ENCODE measurements around the gene KIF24. TPM values are rescaled to one million over a fixed set of nuclear protein-coding genes. Genes with fewer than 3 reads are reported as not detected.

The KIF24 gene
- total RNA-seq, 2 experiments from 2014 or later, result 13.9 to 19.4 TPM

Small RNA genes within 50 kb of the gene (small RNA-seq; reads per million reads assigned to genes)
- 0.83 reads per million, percentile 38 among the genes with 10 or more reads in this experiment for gene RNU2-50P

Other genes starting within 250 kb of the KIF24 start
- 21.9 and 31.7 TPM in 2 replicates for gene DCAF12, start 202.6 kb downstream of the KIF24 start, total RNA-seq (2014; rRNA removed; shearing (Covaris generic))
- gene DCAF12, start 202.6 kb downstream of the KIF24 start, total RNA-seq (2022), result 70.5 and 83.5 TPM in 2 replicates
- gene UBAP1, start 150.2 kb downstream of the KIF24 start, total RNA-seq (2014; rRNA removed; shearing (Covaris generic)), result 12.4 and 13.1 TPM in 2 replicates
- gene UBAP1, start 150.2 kb downstream of the KIF24 start, total RNA-seq (2022), result 22.4 and 24.9 TPM in 2 replicates
- 23.8 and 27.7 TPM in 2 replicates for gene NUDT2, start 301 bp upstream of the KIF24 start, total RNA-seq (2014; rRNA removed; shearing (Covaris generic))
- 26.7 and 28.0 TPM in 2 replicates for gene NUDT2, start 301 bp upstream of the KIF24 start, total RNA-seq (2022)
- gene MYORG, start 47.6 kb upstream of the KIF24 start, total RNA-seq (2014; rRNA removed; shearing (Covaris generic)), result 0.98 and 1.0 TPM in 2 replicates
- gene MYORG, start 47.6 kb upstream of the KIF24 start, total RNA-seq (2022), result 3.9 and 4.0 TPM in 2 replicates
- 5.2 and 6.5 TPM in 2 replicates for gene FAM219A, start 129.3 kb upstream of the KIF24 start, total RNA-seq (2014; rRNA removed; shearing (Covaris generic))
- gene FAM219A, start 129.3 kb upstream of the KIF24 start, total RNA-seq (2022), result 12.7 and 14.3 TPM in 2 replicates
- gene DNAI1, start 129.5 kb upstream of the KIF24 start, total RNA-seq (2014; rRNA removed; shearing (Covaris generic)), result 0.57 TPM in 1 of 2 replicates, not detected in the other
- 0.55 and 0.97 TPM in 2 replicates for gene DNAI1, start 129.5 kb upstream of the KIF24 start, total RNA-seq (2022)
- not detected in 2 replicates for gene ENHO, start 193.7 kb upstream of the KIF24 start, total RNA-seq (2014; rRNA removed; shearing (Covaris generic))
- 0.46 and 0.91 TPM in 2 replicates for gene ENHO, start 193.7 kb upstream of the KIF24 start, total RNA-seq (2022)

All from OCI-LY7 (cell line).